Activated CD4-positive, alpha-beta T cell treated with anti-CD3 and anti-CD28 coated beads, Interleukin-10, Interleukin-2, amounts not matched to agents 100 ng/mL and 50 ng/mL, durations not matched to agents 16 hours and 8 hours (primary cell): ENCODE measurements around the gene RBP2.
"Not testable (repeated sequence)": the region's sequence is repeated elsewhere in the genome, so short reads cannot be mapped to it uniquely, and the experiment has no call there.

Experiments
- DNase-seq: peaks from one replicate; pipeline ENCODE4 v3.0.0-alpha.2; 2020

RBP2 gene

GRCh38 chr3:139440639-139441556 lies 35.4 kb downstream of the RBP2 start:
- DNase-seq, result no peak

GRCh38 chr3:139439278-139439677 lies 37.0 kb downstream of the RBP2 start:
- no peak for DNase-seq

- no peak for DNase-seq
Measured at GRCh38 chr3:139434764-139435307, 41.5 kb downstream of the RBP2 start.

GRCh38 chr3:139434228-139434627 lies 42.1 kb downstream of the RBP2 start:
- DNase-seq, result no peak

- DNase-seq, result no peak
Measured at GRCh38 chr3:139433089-139433488, 43.2 kb downstream of the RBP2 start.

- DNase-seq, result no peak
Measured at GRCh38 chr3:139430493-139430892, 45.8 kb downstream of the RBP2 start.

- peak; percentile 72 for DNase-seq
Measured at GRCh38 chr3:139427283-139428060, 48.8 kb downstream of the RBP2 start.

GRCh38 chr3:139425745-139426400 lies 50.4 kb downstream of the RBP2 start:
- no peak for DNase-seq

- DNase-seq, result no peak
Measured at GRCh38 chr3:139423232-139423631, 53.1 kb downstream of the RBP2 start.

GRCh38 chr3:139421460-139421859 lies 54.9 kb downstream of the RBP2 start:
- no peak for DNase-seq

- DNase-seq, result no peak
Measured at GRCh38 chr3:139421040-139421439, 55.3 kb downstream of the RBP2 start.

GRCh38 chr3:139418144-139418543 lies 58.2 kb downstream of the RBP2 start:
- no peak for DNase-seq

- DNase-seq, result no peak
Measured at GRCh38 chr3:139416275-139416674, 60.0 kb downstream of the RBP2 start.

- DNase-seq, result no peak
Measured at GRCh38 chr3:139414608-139415224, 61.6 kb downstream of the RBP2 start.

GRCh38 chr3:139412891-139413290 lies 63.4 kb downstream of the RBP2 start:
- not testable (repeated sequence) for DNase-seq
